Measurements from ENCODE around the gene IL6. TPM values are rescaled to one million over a fixed set of nuclear protein-coding genes. Genes with fewer than 3 reads are reported as not detected.

Gene IL6
- total RNA-seq, 1 experiment from 2014 or later, result 0.85 TPM

- no peak overlapping the region for H2AFZ ChIP-seq (ENCODE audit: low read length)
- no peak overlapping the region for H3K23ac ChIP-seq (ENCODE audit: insufficient read length, low read depth, low read length)
- H3K4me1 ChIP-seq (ENCODE audit: insufficient read depth, low read length), result 0 out of 2 replicates have a peak, but pooled peaks cover 3% of the 10 kb centered on the region
- no peak overlapping the region for H2BK15ac ChIP-seq (ENCODE audit: low read depth, low read length)
- no peaks in the 10 kb centered on the region for H3K27me3 ChIP-seq (ENCODE audit: insufficient read depth, low read length)
- no peak overlapping the region for H3K56ac ChIP-seq (ENCODE audit: insufficient read length, low read depth, low read length)
- H3K79me1 ChIP-seq (ENCODE audit: insufficient read depth, low read depth, low read length, poor library complexity, severe bottlenecking), result no peaks in the 10 kb centered on the region
- H4K91ac ChIP-seq (ENCODE audit: insufficient read length, low read depth, low read length), result no peak overlapping the region
- H3K9me3 Mint-ChIP-seq, result no peaks in the 10 kb centered on the region; a peak in 1 of 5 replicates
- H3K4me3 Mint-ChIP-seq, result no peak overlapping the region
- H3K27ac ChIP-seq (ENCODE audit: insufficient read length, low read depth, low read length), result no peak overlapping the region
- H4K20me1 ChIP-seq (ENCODE audit: control insufficient read depth, insufficient read depth, insufficient read length), result no peaks in the 10 kb centered on the region
- no peak overlapping the region for H3T11ph ChIP-seq (ENCODE audit: low read length)
- H2BK120ac ChIP-seq (ENCODE audit: low read depth, low read length, poor library complexity, severe bottlenecking), result no peak overlapping the region
- TF ChIP-seq CTCF (conservative IDR thresholded peaks at IDR 0.05), result no peak
- peaks cover 6 to 20% of the 10 kb centered on the region in 2 experiments; a peak in 3 of 4 replicates for H3K4me1 Mint-ChIP-seq
- H3K79me2 ChIP-seq (ENCODE audit: insufficient read depth, low read length), result no peaks in the 10 kb centered on the region
- H3K4ac ChIP-seq (ENCODE audit: low read depth, low read length), result no peak overlapping the region
- no peak overlapping the region for H2BK5ac ChIP-seq (ENCODE audit: insufficient read length, low read length)
- H3K9ac ChIP-seq (ENCODE audit: extremely low read depth, insufficient read length, low read length), result no peak overlapping the region
- H3K9me3 ChIP-seq (ENCODE audit: control insufficient read depth, low read depth, low read length), result no peaks in the 10 kb centered on the region
- no peak overlapping the region for H4K5ac ChIP-seq (ENCODE audit: insufficient read length, low read depth, low read length)
- H3K4me2 ChIP-seq (ENCODE audit: insufficient read depth, insufficient read length, low read length), result no peak overlapping the region
- DNase-seq, result no peak
- H3K27me3 Mint-ChIP-seq (ENCODE audit: low read depth), result no peaks in the 10 kb centered on the region
- no peak overlapping the region for H2AK5ac ChIP-seq (ENCODE audit: insufficient read length, low read length)
- no peak overlapping the region for H3K14ac ChIP-seq (ENCODE audit: insufficient read depth, low read length)
- no CpG with 5 or more reads among the region's 5 CpGs for WGBS (ENCODE audit: extremely low coverage, insufficient read length, low lambda C conversion rate)
- H3K36me3 Mint-ChIP-seq (ENCODE audit: insufficient read depth in 1 of 3, low read depth in 3 of 3), result no peaks in the 10 kb centered on the region; a peak in 1 of 7 replicates
- no peak overlapping the region for H3K18ac ChIP-seq (ENCODE audit: insufficient read length, low read depth, low read length)
- no peak overlapping the region for H2BK20ac ChIP-seq (ENCODE audit: low read depth, low read length, poor library complexity, severe bottlenecking)
- H2BK12ac ChIP-seq (ENCODE audit: insufficient read length, low read depth, low read length), result no peak overlapping the region
- H3K23me2 ChIP-seq (ENCODE audit: insufficient read length, low read depth, low read length, poor library complexity, severe bottlenecking), result no peaks in the 10 kb centered on the region
- no peak overlapping the region for H4K8ac ChIP-seq (replicated peaks; ENCODE audit: insufficient read length, low read depth, low read length)
- H3K27ac Mint-ChIP-seq, result no peak overlapping the region
These were observed 32.3 kb upstream of the IL6 start for GRCh38 chr7:22694597-22695207.

Data from H9 (cell line).